GM19025 (cell line): ENCODE data around the gene TATDN3.
"Not testable (repeated sequence)": the region's sequence is repeated elsewhere in the genome, so short reads cannot be mapped to it uniquely, and the experiment has no call there.

ENCODE experiments used
- ATAC-seq: cut with Tn5 transposase; IDR thresholded peaks from one replicate; pipeline ENCODE4 v1.9.1; 2021; ENCODE audit warnings: mild to moderate bottlenecking, low read depth, moderate library complexity; ENCODE audit not compliant: unreplicated experiment

TATDN3 gene

GRCh38 chr1:212774584-212774983 lies 17.1 kb upstream of the TATDN3 start:
- no peak for ATAC-seq

GRCh38 chr1:212775241-212775640 lies 16.5 kb upstream of the TATDN3 start:
- ATAC-seq, result no peak

- no peak for ATAC-seq
Observed at GRCh38 chr1:212777151-212777550, 14.5 kb upstream of the TATDN3 start.

GRCh38 chr1:212779086-212779485 lies 12.6 kb upstream of the TATDN3 start:
- not testable (repeated sequence) for ATAC-seq

- ATAC-seq, result no peak
Observed at GRCh38 chr1:212780759-212781158, 10.9 kb upstream of the TATDN3 start.

- ATAC-seq, result no peak
Observed at GRCh38 chr1:212781225-212781624, 10.5 kb upstream of the TATDN3 start.

GRCh38 chr1:212782422-212783154 lies 9.1 kb upstream of the TATDN3 start:
- no peak for ATAC-seq

- ATAC-seq, result no peak
Observed at GRCh38 chr1:212783976-212784375, 7.7 kb upstream of the TATDN3 start.

- ATAC-seq, result no peak
Observed at GRCh38 chr1:212785871-212786270, 5.8 kb upstream of the TATDN3 start.

- ATAC-seq, result peak; percentile 31
Observed at GRCh38 chr1:212791261-212791675, 426 bp upstream of the TATDN3 start.

- no peak for ATAC-seq
Observed at GRCh38 chr1:212792396-212792908, 758 bp downstream of the TATDN3 start.

- peak; percentile 69 for ATAC-seq
Observed at GRCh38 chr1:212794561-212795014, 2.9 kb downstream of the TATDN3 start.

- ATAC-seq, result no peak
Observed at GRCh38 chr1:212797681-212798080, 6.0 kb downstream of the TATDN3 start.

GRCh38 chr1:212805767-212806166 lies 14.1 kb downstream of the TATDN3 start:
- no peak for ATAC-seq

GRCh38 chr1:212814537-212815334 lies 23.0 kb downstream of the TATDN3 start:
- no peak for ATAC-seq

- ATAC-seq, result no peak
Observed at GRCh38 chr1:212816567-212817278, 25.0 kb downstream of the TATDN3 start.

GRCh38 chr1:212819726-212820125 lies 28.0 kb downstream of the TATDN3 start:
- ATAC-seq, result peak; percentile 73

GRCh38 chr1:212820969-212821368 lies 29.3 kb downstream of the TATDN3 start:
- no peak for ATAC-seq

- no peak for ATAC-seq
Observed at GRCh38 chr1:212822956-212823355, 31.3 kb downstream of the TATDN3 start.

GRCh38 chr1:212824201-212824600 lies 32.5 kb downstream of the TATDN3 start:
- no peak for ATAC-seq
